Measurements from ENCODE around the gene ARL10. TPM values are rescaled to one million over a fixed set of nuclear protein-coding genes. Genes with fewer than 3 reads are reported as not detected.

The ARL10 gene
- total RNA-seq, 1 donor from 2014 or later = 9.1 TPM

DNA sequence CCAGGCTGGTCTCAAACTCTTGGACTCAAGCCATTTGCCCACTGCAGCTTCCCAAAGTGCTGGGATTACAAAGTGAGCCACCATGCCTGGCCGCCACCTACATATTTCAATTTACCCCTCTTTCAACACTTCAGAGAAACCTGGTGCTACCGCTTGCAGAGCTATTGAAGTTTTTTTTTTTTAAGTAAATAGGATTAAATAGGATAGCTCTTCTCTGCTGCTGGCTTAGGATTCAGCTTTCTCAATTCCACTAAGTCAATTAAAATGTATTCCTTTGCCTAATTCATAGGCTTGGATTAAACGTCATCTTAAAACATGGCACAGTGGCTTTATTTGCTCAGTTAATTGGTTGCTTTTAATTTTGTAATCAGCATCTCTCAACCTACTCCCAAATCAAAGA, 44.7 kb upstream of the ARL10 start:
- H2AFZ ChIP-seq (replicated peaks) = no peak overlapping the region
- no peaks in the 10 kb centered on the region for H3K27me3 Mint-ChIP-seq (ENCODE audit: insufficient read depth, low read depth)
- no peaks in the 10 kb centered on the region for H3F3A ChIP-seq (ENCODE audit: low read depth)
- no peak overlapping the region for H3K4me2 ChIP-seq
- H3K27ac ChIP-seq = no peak overlapping the region
- H3K4me1 Mint-ChIP-seq = no peaks in the 10 kb centered on the region
- no peaks in the 10 kb centered on the region for H3K27me3 ChIP-seq
- no peaks in the 10 kb centered on the region for H3K79me2 ChIP-seq (ENCODE audit: low read depth)
- H3K9me3 Mint-ChIP-seq = no peaks in the 10 kb centered on the region
- peaks cover 11% of the 10 kb centered on the region for H4K20me1 ChIP-seq (ENCODE audit: low read depth)
- no peak overlapping the region for H3K4me3 ChIP-seq
- peak; percentile 11 for DNase-seq (ENCODE audit: low spot score)
- no peaks in the 10 kb centered on the region for H3K4me1 ChIP-seq
- peaks cover 31% of the 10 kb centered on the region for H3K36me3 Mint-ChIP-seq
- no peaks in the 10 kb centered on the region for H3K9me3 ChIP-seq (ENCODE audit: low read depth)
- no peaks in the 10 kb centered on the region for H3K36me3 ChIP-seq
- no peak overlapping the region for H3K27ac Mint-ChIP-seq
- no peak overlapping the region for H3K4me3 Mint-ChIP-seq
- H3K9ac ChIP-seq = no peak overlapping the region
- TF ChIP-seq EZH2phosphoT487 (IDR thresholded peaks at IDR 0.05) (peak; percentile 63), CTCF (IDR thresholded peaks at IDR 0.05) (no peak)

DNA sequence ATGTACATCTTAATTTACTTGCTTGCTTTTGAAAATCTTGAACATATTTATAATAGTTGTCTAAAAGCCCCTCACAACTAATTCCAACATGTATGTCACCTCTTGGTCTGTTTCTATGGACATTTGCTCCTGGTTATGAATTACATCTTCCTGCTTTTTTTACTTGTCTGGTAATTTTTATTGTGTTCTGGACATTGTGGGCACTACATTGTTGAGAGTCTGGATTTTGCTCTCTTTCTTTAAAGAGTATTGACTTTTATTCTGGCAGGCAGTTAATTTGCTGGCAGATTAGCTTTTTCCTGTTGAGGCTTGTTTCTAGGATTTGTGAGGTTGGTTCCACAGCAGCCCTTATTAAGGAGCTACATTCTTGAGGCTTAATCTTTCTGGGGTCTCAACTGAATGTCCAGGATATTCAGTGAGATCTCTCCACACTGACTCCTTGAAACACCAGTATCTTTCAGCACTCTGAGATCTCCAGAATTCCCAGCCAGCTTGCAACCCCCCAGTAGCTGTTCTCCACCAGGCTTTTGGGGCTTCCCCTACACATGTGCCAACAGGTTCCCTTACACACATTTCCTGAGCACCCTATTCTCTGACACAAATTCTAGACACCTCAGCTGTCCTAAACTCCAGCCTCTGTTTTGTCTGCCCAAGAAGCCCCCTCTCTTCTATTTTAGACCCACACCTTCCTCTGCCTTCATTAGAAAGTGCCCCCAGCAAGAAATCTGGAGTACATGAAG, 31.1 kb upstream of the ARL10 start:
- H3K36me3 ChIP-seq = no peaks in the 10 kb centered on the region
- Mint-ChIP-seq H3K27ac (no peak overlapping the region), H3K4me1 (no peaks in the 10 kb centered on the region), H3K36me3 (peaks cover 34% of the 10 kb centered on the region), H3K4me3 (no peak overlapping the region), H3K9me3 (no peaks in the 10 kb centered on the region), H3K27me3 (ENCODE audit: insufficient read depth, low read depth) (peaks cover 2% of the 10 kb centered on the region)
- H4K20me1 ChIP-seq (ENCODE audit: low read depth) = no peaks in the 10 kb centered on the region
- H3K79me2 ChIP-seq (ENCODE audit: low read depth) = no peaks in the 10 kb centered on the region
- H3K4me2 ChIP-seq = no peak overlapping the region
- H3K4me3 ChIP-seq = no peak overlapping the region
- no peaks in the 10 kb centered on the region for H3F3A ChIP-seq (ENCODE audit: low read depth)
- TF ChIP-seq EZH2 (IDR thresholded peaks at IDR 0.05) = no peak
- TF ChIP-seq EZH2phosphoT487 (IDR thresholded peaks at IDR 0.05) = no peak
- no peak for TF ChIP-seq CTCF (IDR thresholded peaks at IDR 0.05)
- H2AFZ ChIP-seq (replicated peaks) = no peak overlapping the region
- H3K9ac ChIP-seq = no peak overlapping the region
- no peaks in the 10 kb centered on the region for H3K4me1 ChIP-seq
- no peak overlapping the region for H3K27ac ChIP-seq
- DNase-seq (ENCODE audit: low spot score) = no peak
- no peaks in the 10 kb centered on the region for H3K27me3 ChIP-seq
- no peaks in the 10 kb centered on the region for H3K9me3 ChIP-seq (ENCODE audit: low read depth)

GRCh38 chr5:176337913-176338312, 27.4 kb upstream of the ARL10 start:
- H4K20me1 ChIP-seq (ENCODE audit: low read depth) = no peaks in the 10 kb centered on the region
- no peaks in the 10 kb centered on the region for H3K4me1 ChIP-seq
- no peak for DNase-seq (ENCODE audit: low spot score)
- no peaks in the 10 kb centered on the region for H3F3A ChIP-seq (ENCODE audit: low read depth)
- Mint-ChIP-seq H3K27ac (no peak overlapping the region), H3K9me3 (no peaks in the 10 kb centered on the region), H3K4me3 (no peak overlapping the region), H3K4me1 (no peaks in the 10 kb centered on the region), H3K27me3 (ENCODE audit: insufficient read depth, low read depth) (no peaks in the 10 kb centered on the region), H3K36me3 (peaks cover 40% of the 10 kb centered on the region)
- H3K4me3 ChIP-seq = no peak overlapping the region
- H3K27ac ChIP-seq = no peak overlapping the region
- H3K36me3 ChIP-seq = no peaks in the 10 kb centered on the region
- no peak overlapping the region for H3K4me2 ChIP-seq
- TF ChIP-seq CTCF (IDR thresholded peaks at IDR 0.05) (no peak), EZH2phosphoT487 (IDR thresholded peaks at IDR 0.05) (no peak), EZH2 (IDR thresholded peaks at IDR 0.05) (no peak)
- no peaks in the 10 kb centered on the region for H3K9me3 ChIP-seq (ENCODE audit: low read depth)
- no peaks in the 10 kb centered on the region for H3K27me3 ChIP-seq
- H3K9ac ChIP-seq = no peak overlapping the region
- no peak overlapping the region for H2AFZ ChIP-seq (replicated peaks)
- no peaks in the 10 kb centered on the region for H3K79me2 ChIP-seq (ENCODE audit: low read depth)

Data from neural progenitor cell (in vitro differentiated cells).